GM23338 (cell line): Measurements from ENCODE around the gene STXBP2. TPM values are rescaled to one million over a fixed set of nuclear protein-coding genes. Genes with fewer than 3 reads are reported as not detected.

Source experiments
- ATAC-seq: fragments of 200-7000 bp; cut with Tn5 transposase; 3 replicates; pipeline ENCODE4 v1.9.1; 2020
- DNase-seq: peaks from one replicate; pipeline ENCODE4 v3.0.0-alpha.2; 2015; ENCODE audit warnings: low spot score
- H2AFZ ChIP-seq: fragments of 200-600 bp; sonication (generic); 2 replicates; pipeline ENCODE4 v1.8.0; 2016; ENCODE audit warnings: antibody characterized with exemption, mild to moderate bottlenecking, moderate library complexity
- H3F3A ChIP-seq: fragments of 200-600 bp; sonication (generic); replicated peaks from 2 replicates; pipeline ENCODE4 v1.8.0; 2017; ENCODE audit warnings: antibody characterized with exemption, mixed run types, low read depth
- H3K27ac ChIP-seq: fragments of 200-600 bp; sonication (generic); 2 replicates; pipeline ENCODE4 v1.6.1; 2016; ENCODE audit warnings: low read depth
- H3K27me3 ChIP-seq: fragments of 200-600 bp; sonication (generic); 2 replicates; pipeline ENCODE4 v1.8.0; 2016; ENCODE audit warnings: mild to moderate bottlenecking, mixed run types, moderate library complexity; ENCODE audit not compliant: insufficient read depth
- H3K36me3 ChIP-seq: fragments of 200-600 bp; sonication (generic); 2 replicates; pipeline ENCODE4 v1.8.0; 2016; ENCODE audit warnings: mild to moderate bottlenecking; ENCODE audit not compliant: insufficient read depth
- H3K4me1 ChIP-seq: fragments of 200-600 bp; sonication (generic); 2 replicates; pipeline ENCODE4 v1.8.0; 2016; ENCODE audit warnings: mild to moderate bottlenecking, moderate library complexity; ENCODE audit not compliant: insufficient read depth
- H3K4me2 ChIP-seq: fragments of 200-600 bp; sonication (generic); 2 replicates; pipeline ENCODE4 v1.7.1; 2017; ENCODE audit warnings: mixed run types
- H3K4me3 ChIP-seq: fragments of 200-600 bp; sonication (generic); 2 replicates; pipeline ENCODE4 v1.6.1; 2016; ENCODE audit warnings: mixed run types
- H3K79me2 ChIP-seq: fragments of 200-600 bp; sonication (generic); replicated peaks from 2 replicates; pipeline ENCODE4 v1.8.0; 2017; ENCODE audit warnings: mild to moderate bottlenecking; ENCODE audit not compliant: insufficient read depth
- H3K9me2 ChIP-seq: fragments of 200-600 bp; sonication (generic); 2 replicates; pipeline ENCODE4 v1.8.0; 2017; ENCODE audit not compliant: insufficient read depth
- H4K20me1 ChIP-seq: fragments of 200-600 bp; sonication (generic); replicated peaks from 2 replicates; pipeline ENCODE4 v1.8.0; 2017; ENCODE audit warnings: mild to moderate bottlenecking; ENCODE audit not compliant: insufficient read depth
- H3K27ac Mint-ChIP-seq: 2 replicates; pipeline ENCODE4 v1.8.0; 2020; ENCODE audit warnings: inconsistent platforms, mild to moderate bottlenecking, moderate library complexity, mixed read lengths
- H3K27me3 Mint-ChIP-seq: 3 replicates; pipeline ENCODE4 v1.8.0; 2022; ENCODE audit warnings: low read depth, mild to moderate bottlenecking, moderate library complexity, mixed read lengths, inconsistent platforms; ENCODE audit not compliant: insufficient read depth, poor library complexity
- H3K36me3 Mint-ChIP-seq: 3 replicates; pipeline ENCODE4 v1.8.0; 2021; ENCODE audit warnings: low read depth, mild to moderate bottlenecking, inconsistent platforms, moderate library complexity, mixed read lengths
- H3K4me1 Mint-ChIP-seq: 3 replicates; pipeline ENCODE4 v1.8.0; 2020; ENCODE audit warnings: mild to moderate bottlenecking, inconsistent platforms, mixed read lengths
- H3K4me3 Mint-ChIP-seq: 3 replicates; pipeline ENCODE4 v1.8.0; 2021; ENCODE audit warnings: moderate library complexity, mild to moderate bottlenecking, inconsistent platforms, mixed read lengths
- H3K9me3 Mint-ChIP-seq: 3 replicates; pipeline ENCODE4 v1.8.0; 2020; ENCODE audit warnings: moderate library complexity, mild to moderate bottlenecking, inconsistent platforms, mixed read lengths
- CREB1 ChIP-seq: fragments of 250-450 bp; sonication (Bioruptor Pico); IDR thresholded peaks from 2 replicates; pipeline ENCODE4 v1.5.0; 2020; ENCODE audit warnings: low read depth, mild to moderate bottlenecking, moderate library complexity
- EZH2 ChIP-seq: fragments of 200-600 bp; sonication (generic); IDR thresholded peaks from one replicate; pipeline ENCODE4 v1.8.0; 2017; ENCODE audit warnings: antibody characterized with exemption, mild to moderate bottlenecking, low read depth; ENCODE audit not compliant: unreplicated experiment
- EZH2phosphoT487 ChIP-seq: fragments of 200-600 bp; sonication (generic); IDR thresholded peaks from one replicate; pipeline ENCODE4 v1.8.1; 2018; ENCODE audit warnings: antibody characterized with exemption; ENCODE audit not compliant: unreplicated experiment
- JUNB ChIP-seq: IDR thresholded peaks from one replicate; pipeline ENCODE4 v1.6.1; 2016; ENCODE audit warnings: antibody characterized with exemption; ENCODE audit not compliant: unreplicated experiment
- NANOG ChIP-seq: IDR thresholded peaks from 2 replicates; pipeline ENCODE4 v1.6.1; 2016; ENCODE audit warnings: antibody characterized with exemption, borderline replicate concordance
- POLR2AphosphoS5 ChIP-seq: IDR thresholded peaks from 2 replicates; pipeline ENCODE4 v1.6.1; 2016; ENCODE audit warnings: antibody characterized with exemption, low read depth
- STAT1 ChIP-seq: IDR thresholded peaks from one replicate; pipeline ENCODE4 v1.6.1; 2016; ENCODE audit warnings: antibody characterized with exemption; ENCODE audit not compliant: unreplicated experiment
- ZNF114 ChIP-seq: fragments of 250-450 bp; sonication (Bioruptor Pico); IDR thresholded peaks from 2 replicates; pipeline ENCODE4 v1.5.0; 2020; ENCODE audit warnings: mild to moderate bottlenecking, moderate library complexity
- ZNF331 ChIP-seq: fragments of 250-450 bp; sonication (Bioruptor Pico); IDR thresholded peaks from 2 replicates; pipeline ENCODE4 v1.5.0; 2020; ENCODE audit warnings: low read depth, mild to moderate bottlenecking, moderate library complexity
- ZNF462 ChIP-seq: fragments of 250-450 bp; sonication (Bioruptor Pico); IDR thresholded peaks from 2 replicates; pipeline ENCODE4 v1.5.0; 2020; ENCODE audit warnings: mild to moderate bottlenecking, moderate library complexity
- polyA plus RNA-seq: library from polyadenylated mRNA; unstranded; fragments of >200 nt; fragmentation: Nextera tagmentation; extraction: Ambion mirVana; gene quantifications from 2 replicates; pipeline ENCODE4 v1.2.1, GENCODE V29; 2016
- total RNA-seq: library from RNA; depleted of rRNA; stranded (reverse); fragments of >200 nt; shearing (Covaris generic); gene quantifications from 2 replicates; pipeline ENCODE4 v1.2.3, GENCODE V29; 2014
- TF ChIP-seq, protein P1 (sequence below): IDR thresholded peaks from one replicate; pipeline ENCODE4 v1.6.1; 2018; ENCODE audit warnings: antibody characterized with exemption; ENCODE audit not compliant: unreplicated experiment

STXBP2 gene
- total and polyA plus RNA-seq, 2 experiments from 2014 or later = 42.6 to 55.8 TPM

GRCh38 chr19:7632340-7633203 is 4.3 kb upstream of the STXBP2 start:
- Mint-ChIP-seq H3K27ac (no peak overlapping the region), H3K4me3 (no peak overlapping the region), H3K27me3 (peaks cover 27% of the 10 kb centered on the region), H3K4me1 (peaks cover 16% of the 10 kb centered on the region), H3K36me3 (no peaks in the 10 kb centered on the region; the same call in 2 of the 3 replicates), H3K9me3 (no peaks in the 10 kb centered on the region; the same call in 1 of the 3 replicates)
- no peak overlapping the region for H2AFZ ChIP-seq
- no peaks in the 10 kb centered on the region for H3K36me3 ChIP-seq
- no peaks in the 10 kb centered on the region for H3F3A ChIP-seq
- peaks cover 14% of the 10 kb centered on the region; the same call in 1 of the 2 replicates for H3K4me1 ChIP-seq
- H3K4me2 ChIP-seq = no peak overlapping the region
- H3K79me2 ChIP-seq = peaks cover 31% of the 10 kb centered on the region
- TF ChIP-seq JUNB (no peak), CREB1 (CRISPR knock-in tag) (no peak), EZH2 (no peak), ZNF462 (CRISPR knock-in tag) (no peak), ZNF331 (CRISPR knock-in tag) (no peak), STAT1 (no peak), EZH2phosphoT487 (no peak), ZNF114 (CRISPR knock-in tag) (no peak), POLR2AphosphoS5 (no peak), NANOG (no peak)
- TF ChIP-seq, protein P1, sequence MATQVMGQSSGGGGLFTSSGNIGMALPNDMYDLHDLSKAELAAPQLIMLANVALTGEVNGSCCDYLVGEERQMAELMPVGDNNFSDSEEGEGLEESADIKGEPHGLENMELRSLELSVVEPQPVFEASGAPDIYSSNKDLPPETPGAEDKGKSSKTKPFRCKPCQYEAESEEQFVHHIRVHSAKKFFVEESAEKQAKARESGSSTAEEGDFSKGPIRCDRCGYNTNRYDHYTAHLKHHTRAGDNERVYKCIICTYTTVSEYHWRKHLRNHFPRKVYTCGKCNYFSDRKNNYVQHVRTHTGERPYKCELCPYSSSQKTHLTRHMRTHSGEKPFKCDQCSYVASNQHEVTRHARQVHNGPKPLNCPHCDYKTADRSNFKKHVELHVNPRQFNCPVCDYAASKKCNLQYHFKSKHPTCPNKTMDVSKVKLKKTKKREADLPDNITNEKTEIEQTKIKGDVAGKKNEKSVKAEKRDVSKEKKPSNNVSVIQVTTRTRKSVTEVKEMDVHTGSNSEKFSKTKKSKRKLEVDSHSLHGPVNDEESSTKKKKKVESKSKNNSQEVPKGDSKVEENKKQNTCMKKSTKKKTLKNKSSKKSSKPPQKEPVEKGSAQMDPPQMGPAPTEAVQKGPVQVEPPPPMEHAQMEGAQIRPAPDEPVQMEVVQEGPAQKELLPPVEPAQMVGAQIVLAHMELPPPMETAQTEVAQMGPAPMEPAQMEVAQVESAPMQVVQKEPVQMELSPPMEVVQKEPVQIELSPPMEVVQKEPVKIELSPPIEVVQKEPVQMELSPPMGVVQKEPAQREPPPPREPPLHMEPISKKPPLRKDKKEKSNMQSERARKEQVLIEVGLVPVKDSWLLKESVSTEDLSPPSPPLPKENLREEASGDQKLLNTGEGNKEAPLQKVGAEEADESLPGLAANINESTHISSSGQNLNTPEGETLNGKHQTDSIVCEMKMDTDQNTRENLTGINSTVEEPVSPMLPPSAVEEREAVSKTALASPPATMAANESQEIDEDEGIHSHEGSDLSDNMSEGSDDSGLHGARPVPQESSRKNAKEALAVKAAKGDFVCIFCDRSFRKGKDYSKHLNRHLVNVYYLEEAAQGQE = no peak
- ATAC-seq = no peak
- H3K9me2 ChIP-seq = no peaks in the 10 kb centered on the region
- DNase-seq = no peak
- H3K4me3 ChIP-seq = no peak overlapping the region
- H3K27me3 ChIP-seq = peaks cover 24% of the 10 kb centered on the region
- no peak overlapping the region for H3K27ac ChIP-seq
- H4K20me1 ChIP-seq = peaks cover 8% of the 10 kb centered on the region
